CMK (cell line): ENCODE results near the gene ZNF14.
A peak's percentile ranks its signal among the peaks of the same experiment; 100 is the strongest.
"Not testable (repeated sequence)": the region's sequence is repeated elsewhere in the genome, so short reads cannot be mapped to it uniquely, and the experiment has no call there.

Source experiments
- DNase-seq: peaks from one replicate; pipeline ENCODE4 v3.0.0-alpha.2; 2010; ENCODE audit warnings: low read depth

The ZNF14 gene

DNA sequence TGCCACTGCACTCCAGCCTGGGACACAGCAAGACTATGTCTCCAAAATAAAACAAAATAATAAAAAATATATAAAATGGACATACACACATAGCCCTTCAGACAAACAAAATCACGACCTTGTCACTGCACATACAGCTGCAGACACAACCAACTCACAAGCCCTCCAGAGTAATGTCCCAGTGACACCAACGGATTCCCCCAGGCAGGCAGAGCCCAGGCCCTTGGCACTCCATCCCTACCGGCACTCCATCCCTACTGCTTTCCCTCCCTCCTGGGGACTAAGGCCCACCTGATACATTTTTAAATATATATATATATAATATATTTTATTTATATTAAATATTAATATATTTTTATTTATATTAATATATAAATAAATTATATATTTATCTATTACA, 45.8 kb downstream of the ZNF14 start:
- DNase-seq: no peak

- DNase-seq: no peak
Observed at GRCh38 chr19:19686580-19686979, 46.3 kb downstream of the ZNF14 start.

- not testable (repeated sequence) for DNase-seq
Observed at GRCh38 chr19:19686119-19686518, 46.8 kb downstream of the ZNF14 start.

DNA sequence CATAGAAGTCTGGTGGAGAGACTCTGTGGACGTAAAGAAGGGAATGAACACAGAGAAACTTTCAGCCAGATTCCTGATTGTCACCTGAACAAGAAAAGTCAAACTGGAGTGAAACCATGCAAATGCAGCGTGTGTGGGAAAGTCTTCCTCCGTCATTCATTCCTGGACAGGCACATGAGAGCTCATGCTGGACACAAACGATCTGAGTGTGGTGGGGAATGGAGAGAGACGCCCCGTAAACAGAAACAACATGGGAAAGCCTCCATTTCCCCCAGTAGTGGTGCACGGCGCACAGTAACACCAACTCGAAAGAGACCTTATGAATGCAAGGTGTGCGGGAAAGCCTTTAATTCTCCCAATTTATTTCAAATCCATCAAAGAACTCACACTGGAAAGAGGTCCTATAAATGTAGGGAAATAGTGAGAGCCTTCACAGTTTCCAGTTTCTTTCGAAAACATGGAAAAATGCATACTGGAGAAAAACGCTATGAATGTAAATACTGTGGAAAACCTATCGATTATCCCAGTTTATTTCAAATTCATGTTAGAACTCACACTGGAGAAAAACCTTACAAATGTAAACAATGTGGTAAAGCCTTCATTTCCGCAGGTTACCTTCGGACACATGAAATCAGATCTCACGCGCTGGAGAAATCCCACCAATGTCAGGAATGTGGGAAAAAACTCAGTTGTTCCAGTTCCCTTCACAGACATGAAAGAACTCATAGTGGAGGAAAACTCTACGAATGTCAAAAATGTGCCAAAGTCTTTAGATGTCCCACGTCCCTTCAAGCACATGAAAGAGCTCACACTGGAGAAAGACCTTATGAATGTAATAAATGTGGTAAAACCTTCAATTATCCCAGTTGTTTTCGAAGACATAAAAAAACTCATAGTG, 53.5 kb downstream of the ZNF14 start:
- no peak for DNase-seq

DNA sequence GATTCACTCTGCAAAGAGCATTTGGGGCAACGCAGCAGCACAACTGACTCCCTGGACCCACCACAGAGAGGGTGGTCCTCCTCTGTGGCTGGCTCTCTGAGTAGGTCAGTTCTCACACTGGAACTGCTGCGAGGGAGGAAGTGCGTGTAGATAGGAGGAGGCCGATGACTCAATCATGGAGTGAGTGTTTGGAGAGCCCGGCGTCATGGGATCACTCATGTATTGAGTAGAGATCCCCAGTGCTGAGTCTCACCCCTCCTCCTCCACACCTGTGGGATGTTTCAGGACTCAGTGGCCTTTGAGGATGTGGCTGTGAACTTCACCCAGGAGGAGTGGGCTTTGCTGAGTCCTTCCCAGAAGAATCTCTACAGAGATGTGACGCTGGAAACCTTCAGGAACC, 55.3 kb downstream of the ZNF14 start:
- no peak for DNase-seq

DNA sequence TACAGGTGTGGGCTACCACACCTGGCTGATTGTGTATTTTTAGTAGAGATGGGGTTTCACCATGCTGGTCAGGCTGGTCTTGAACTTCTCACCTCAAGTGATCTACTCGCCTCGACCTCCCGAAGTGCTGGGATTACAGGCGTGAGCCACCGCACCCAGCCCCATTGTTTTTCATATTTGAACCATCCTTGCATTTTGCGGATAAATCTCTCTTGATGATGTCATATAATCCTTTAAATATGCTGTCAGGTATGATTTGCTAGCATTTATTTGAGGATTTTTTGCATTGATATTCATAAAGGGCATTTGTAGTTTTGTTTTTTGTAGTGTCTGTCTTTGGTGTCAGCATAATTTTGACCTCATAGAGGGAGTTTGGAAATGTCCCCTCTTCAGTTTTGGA, 58.6 kb downstream of the ZNF14 start:
- no peak for DNase-seq

- no peak for DNase-seq
Observed at GRCh38 chr19:19672816-19673215, 60.1 kb downstream of the ZNF14 start.

GRCh38 chr19:19670070-19670551, 62.8 kb downstream of the ZNF14 start:
- DNase-seq: no peak

GRCh38 chr19:19668230-19669012, 64.5 kb downstream of the ZNF14 start, which contains the start of gene ZNF101:
TSS of gene ZNF101 (plus strand) at chr19:19668839. CDS start at chr19:19668964, 125 bp downstream.
- DNase-seq: peak; percentile 83

- DNase-seq: not testable (repeated sequence)
Observed at GRCh38 chr19:19665420-19665948, 67.4 kb downstream of the ZNF14 start.

DNA sequence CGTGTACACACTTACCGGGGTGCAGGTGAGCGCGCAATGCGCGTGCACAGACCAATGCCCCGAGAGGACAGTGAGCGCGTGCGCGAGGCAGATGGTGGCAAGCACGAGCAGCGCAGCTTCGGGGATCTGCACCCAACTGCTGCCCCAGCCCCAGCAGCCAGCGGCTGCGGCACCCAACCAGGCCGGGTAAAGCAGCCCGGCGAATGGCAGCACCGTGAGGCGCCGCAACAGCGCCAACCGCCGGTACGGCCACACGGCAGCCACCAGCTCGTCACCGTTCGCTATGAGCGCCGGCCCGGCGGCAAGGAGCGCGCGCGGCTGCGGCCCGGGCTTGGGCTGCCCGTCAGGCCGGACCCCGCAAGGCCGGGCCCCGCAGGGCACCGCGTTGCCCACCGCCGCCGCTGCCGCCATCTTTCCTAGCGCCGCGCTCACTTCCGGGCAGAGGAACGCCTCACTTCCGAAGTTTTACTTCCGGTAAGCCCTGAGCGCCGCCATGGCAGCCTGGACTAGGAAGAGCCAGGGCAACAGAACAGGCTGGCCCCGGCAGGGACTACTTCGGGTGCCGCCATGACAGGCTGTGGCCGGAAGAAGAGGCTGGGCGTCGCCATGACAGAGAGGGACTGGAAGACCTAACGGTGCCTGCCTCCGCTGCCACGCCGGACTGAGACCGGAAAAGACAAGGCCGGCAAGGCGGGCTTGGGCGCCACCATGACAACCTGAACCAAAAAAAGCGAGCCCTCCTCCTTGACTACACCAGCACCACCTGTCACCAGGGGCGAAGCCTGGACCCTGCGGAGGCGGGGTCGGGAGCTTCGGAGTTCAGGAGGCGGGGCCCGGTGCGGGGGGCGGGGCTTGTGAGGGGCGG, 69.4 kb downstream of the ZNF14 start, which contains the start of gene ATP13A1:
Gene ATP13A1, minus strand, starts transcription at position 421 of the 865 bp plus-strand sequence. Its CDS starts 10 bp downstream, at position 411.
- DNase-seq: peak; percentile 87

DNA sequence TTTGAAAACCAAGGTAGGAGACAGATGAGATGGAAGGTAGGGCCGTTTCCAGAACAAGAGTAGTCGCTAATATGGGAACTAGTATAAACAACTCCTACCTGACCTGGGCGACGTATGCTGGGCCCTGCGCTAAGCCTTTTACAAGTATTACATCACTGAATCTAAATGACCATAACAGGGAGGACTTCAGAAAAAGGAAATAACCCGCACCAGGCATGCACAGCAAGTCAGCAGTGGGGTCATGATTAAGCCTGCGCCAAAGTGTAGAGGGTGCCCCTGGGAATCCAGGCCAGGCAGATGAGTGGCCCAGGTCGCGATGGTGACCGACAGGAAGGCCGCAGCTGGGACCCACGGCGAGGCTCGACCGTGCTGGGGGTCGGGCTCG, 70.0 kb downstream of the ZNF14 start:
- no peak for DNase-seq

GRCh38 chr19:19662344-19662743, 70.6 kb downstream of the ZNF14 start:
- DNase-seq: no peak

DNA sequence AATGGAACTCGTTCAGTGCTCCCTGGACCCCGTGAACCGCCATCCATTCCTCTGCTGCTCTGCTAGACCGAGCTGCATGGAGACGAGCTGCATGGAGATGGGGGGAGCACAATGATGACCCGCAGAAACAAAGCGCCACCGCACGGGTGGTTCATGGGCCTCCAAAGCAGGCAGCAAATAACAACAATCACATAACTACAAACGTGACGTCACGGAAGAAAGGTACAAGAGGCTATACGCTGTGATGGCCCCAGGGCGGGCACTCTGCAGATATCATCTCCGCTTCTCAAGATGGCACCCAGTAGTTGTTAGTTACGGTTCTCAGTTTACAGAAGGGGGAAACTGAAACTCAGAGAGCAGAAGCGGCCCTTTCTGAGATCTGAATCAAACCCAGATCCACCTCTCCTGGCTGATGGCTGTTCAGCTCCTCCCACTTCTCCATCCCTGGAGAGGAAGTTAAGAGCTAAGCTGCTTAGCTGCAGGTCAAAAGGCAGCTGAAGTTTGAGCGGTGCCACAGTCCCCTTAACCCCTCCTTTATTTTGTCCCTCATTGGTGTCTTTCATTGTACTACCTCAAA, 71.1 kb downstream of the ZNF14 start:
- no peak for DNase-seq

GRCh38 chr19:19661141-19661674, 71.7 kb downstream of the ZNF14 start:
- DNase-seq: no peak
